Ishikawa (cell line): ENCODE results near the gene UCKL1.

Experiments used
- CEBPB ChIP-seq: IDR thresholded peaks from 2 replicates; pipeline ENCODE4 v1.6.1; 2012
- CREB1 ChIP-seq: IDR thresholded peaks from 2 replicates; pipeline ENCODE4 v1.6.1; 2012; ENCODE audit warnings: low read depth
- EGR1 ChIP-seq: IDR thresholded peaks from 2 replicates; pipeline ENCODE4 v1.6.1; 2012
- EP300 ChIP-seq: IDR thresholded peaks from 2 replicates; pipeline ENCODE4 v1.6.1; 2012; ENCODE audit warnings: borderline replicate concordance
- FOXM1 ChIP-seq: IDR thresholded peaks from 2 replicates; pipeline ENCODE4 v1.6.1; 2012; ENCODE audit warnings: low read depth, borderline replicate concordance
- NFIC ChIP-seq: IDR thresholded peaks from 2 replicates; pipeline ENCODE4 v1.6.1; 2012
- RAD21 ChIP-seq: IDR thresholded peaks from 2 replicates; pipeline ENCODE4 v1.6.1; 2012; ENCODE audit warnings: low read depth
- TAF1 ChIP-seq: IDR thresholded peaks from 2 replicates; pipeline ENCODE4 v1.6.1; 2012; ENCODE audit warnings: low read depth, mild to moderate bottlenecking
- TCF12 ChIP-seq: IDR thresholded peaks from 2 replicates; pipeline ENCODE4 v1.6.1; 2012; ENCODE audit warnings: low read depth
- TEAD4 ChIP-seq: IDR thresholded peaks from 2 replicates; pipeline ENCODE4 v1.6.1; 2012
- USF1 ChIP-seq: IDR thresholded peaks from 2 replicates; pipeline ENCODE4 v1.6.1; 2012
- YY1 ChIP-seq: IDR thresholded peaks from 2 replicates; pipeline ENCODE4 v1.6.1; 2012; ENCODE audit warnings: low read depth
- ZBTB7A ChIP-seq: IDR thresholded peaks from 2 replicates; pipeline ENCODE4 v1.6.1; 2012; ENCODE audit warnings: low read depth
- TF ChIP-seq, protein P1 (sequence below): IDR thresholded peaks from 2 replicates; pipeline ENCODE4 v1.6.1; 2012
- TF ChIP-seq, protein P2 (sequence below): IDR thresholded peaks from 2 replicates; pipeline ENCODE4 v1.6.1; 2012; ENCODE audit warnings: low read depth, mild to moderate bottlenecking

UCKL1 gene

DNA sequence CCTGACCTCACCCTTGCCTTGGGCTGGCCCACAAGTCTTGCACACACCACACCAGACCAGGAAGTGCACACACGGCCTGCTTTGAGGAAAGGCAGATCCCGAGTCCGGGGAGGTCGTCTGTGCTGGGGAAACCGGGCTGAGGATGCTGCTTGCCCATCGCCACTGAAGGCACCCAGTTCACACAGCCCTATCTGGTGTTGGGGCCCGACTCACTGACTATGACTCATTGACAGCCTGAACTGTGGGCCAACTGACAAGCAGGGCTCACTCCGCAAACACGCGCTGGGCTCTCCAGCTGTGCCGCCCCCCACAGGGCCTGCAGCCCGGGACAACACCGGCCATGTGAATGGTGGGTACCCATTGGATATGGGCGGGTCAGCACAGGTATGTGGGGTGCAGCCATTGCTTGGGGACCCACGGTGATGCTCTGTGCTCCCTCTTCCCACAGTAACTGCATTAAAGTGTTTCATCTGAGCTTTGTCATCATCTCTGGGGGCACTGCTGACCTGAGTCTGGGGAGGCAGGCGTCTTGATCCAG lies 21.6 kb upstream of the UCKL1 start:
- TF ChIP-seq EP300 (no peak), CEBPB (no peak), TAF1 (no peak), TCF12 (no peak), EGR1 (no peak), NFIC (no peak), YY1 (no peak), RAD21 (no peak), USF1 (no peak), CREB1 (no peak), FOXM1 (no peak), TEAD4 (no peak), ZBTB7A (no peak)
- TF ChIP-seq, protein P1, sequence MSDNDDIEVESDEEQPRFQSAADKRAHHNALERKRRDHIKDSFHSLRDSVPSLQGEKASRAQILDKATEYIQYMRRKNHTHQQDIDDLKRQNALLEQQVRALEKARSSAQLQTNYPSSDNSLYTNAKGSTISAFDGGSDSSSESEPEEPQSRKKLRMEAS: no peak
- TF ChIP-seq, protein P2, sequence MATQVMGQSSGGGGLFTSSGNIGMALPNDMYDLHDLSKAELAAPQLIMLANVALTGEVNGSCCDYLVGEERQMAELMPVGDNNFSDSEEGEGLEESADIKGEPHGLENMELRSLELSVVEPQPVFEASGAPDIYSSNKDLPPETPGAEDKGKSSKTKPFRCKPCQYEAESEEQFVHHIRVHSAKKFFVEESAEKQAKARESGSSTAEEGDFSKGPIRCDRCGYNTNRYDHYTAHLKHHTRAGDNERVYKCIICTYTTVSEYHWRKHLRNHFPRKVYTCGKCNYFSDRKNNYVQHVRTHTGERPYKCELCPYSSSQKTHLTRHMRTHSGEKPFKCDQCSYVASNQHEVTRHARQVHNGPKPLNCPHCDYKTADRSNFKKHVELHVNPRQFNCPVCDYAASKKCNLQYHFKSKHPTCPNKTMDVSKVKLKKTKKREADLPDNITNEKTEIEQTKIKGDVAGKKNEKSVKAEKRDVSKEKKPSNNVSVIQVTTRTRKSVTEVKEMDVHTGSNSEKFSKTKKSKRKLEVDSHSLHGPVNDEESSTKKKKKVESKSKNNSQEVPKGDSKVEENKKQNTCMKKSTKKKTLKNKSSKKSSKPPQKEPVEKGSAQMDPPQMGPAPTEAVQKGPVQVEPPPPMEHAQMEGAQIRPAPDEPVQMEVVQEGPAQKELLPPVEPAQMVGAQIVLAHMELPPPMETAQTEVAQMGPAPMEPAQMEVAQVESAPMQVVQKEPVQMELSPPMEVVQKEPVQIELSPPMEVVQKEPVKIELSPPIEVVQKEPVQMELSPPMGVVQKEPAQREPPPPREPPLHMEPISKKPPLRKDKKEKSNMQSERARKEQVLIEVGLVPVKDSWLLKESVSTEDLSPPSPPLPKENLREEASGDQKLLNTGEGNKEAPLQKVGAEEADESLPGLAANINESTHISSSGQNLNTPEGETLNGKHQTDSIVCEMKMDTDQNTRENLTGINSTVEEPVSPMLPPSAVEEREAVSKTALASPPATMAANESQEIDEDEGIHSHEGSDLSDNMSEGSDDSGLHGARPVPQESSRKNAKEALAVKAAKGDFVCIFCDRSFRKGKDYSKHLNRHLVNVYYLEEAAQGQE: no peak

- TF ChIP-seq, protein P2: no peak
- TF ChIP-seq EGR1 (no peak), TAF1 (no peak), TCF12 (no peak), CEBPB (no peak), FOXM1 (no peak), NFIC (no peak), TEAD4 (no peak), YY1 (no peak), USF1 (no peak), RAD21 (no peak), ZBTB7A (no peak), EP300 (no peak), CREB1 (no peak)
- TF ChIP-seq, protein P1: no peak
Measured at GRCh38 chr20:63976980-63977738, 20.9 kb upstream of the UCKL1 start.

GRCh38 chr20:63974402-63975200 lies 18.4 kb upstream of the UCKL1 start:
- TF ChIP-seq ZBTB7A (peak; percentile 25; the same call in 1 of the 2 replicates), YY1 (peak; percentile 39; the same call in 1 of the 2 replicates), FOXM1 (no peak), TEAD4 (0 out of 2 replicates have a peak, but pooled peaks have one; percentile 12), EP300 (peak; percentile 39; the same call in 1 of the 2 replicates), USF1 (peak; percentile 78), CEBPB (peak; percentile 46; the same call in 1 of the 2 replicates), TCF12 (peak; percentile 69; the same call in 1 of the 2 replicates), NFIC (peak; percentile 80), CREB1 (no peak), RAD21 (no peak), TAF1 (no peak), EGR1 (no peak)
- TF ChIP-seq, protein P2: no peak
- TF ChIP-seq, protein P1: peak; percentile 71
